Prostate gland (tissue), 2 donors: ENCODE results near the gene DOCK3.

ENCODE experiments used
- CTCF ChIP-seq, 4 experiments: fragments of 200-600 bp in 2 of 4; fragments of 450-650 bp in 2 of 4; sonication (generic) in 2 of 4; IDR thresholded peaks; 1 replicate in 3 of 4; 2 replicates in 1 of 4; pipeline ENCODE4 v1.5.1; 2016 to 2019; ENCODE audit warnings: antibody characterized with exemption in 4 of 4, mild to moderate bottlenecking in 2 of 4, moderate library complexity in 2 of 4
- POLR2A ChIP-seq: fragments of 450-650 bp; IDR thresholded peaks from one replicate; pipeline ENCODE4 v1.6.1; 2016; ENCODE audit warnings: antibody characterized with exemption, mild to moderate bottlenecking
- POLR2AphosphoS5 ChIP-seq: sonication (generic); formaldehyde crosslinking; IDR thresholded peaks from one replicate; pipeline ENCODE4 v1.6.1; 2017; ENCODE audit warnings: antibody characterized with exemption

GRCh38 chr3:51304230-51304629 is 629.5 kb downstream of the DOCK3 start:
- no peak for TF ChIP-seq CTCF (IDR thresholded peaks at IDR 0.05)
- TF ChIP-seq POLR2AphosphoS5 = no peak
- no peak for TF ChIP-seq POLR2A
